ENCODE data around the gene SUPT5H.

The SUPT5H gene

GRCh38 chr19:39520541-39521484 is 75.4 kb downstream of the SUPT5H start:
- no peak for DNase-seq (ENCODE audit: low read depth in 2 of 2)

DNA sequence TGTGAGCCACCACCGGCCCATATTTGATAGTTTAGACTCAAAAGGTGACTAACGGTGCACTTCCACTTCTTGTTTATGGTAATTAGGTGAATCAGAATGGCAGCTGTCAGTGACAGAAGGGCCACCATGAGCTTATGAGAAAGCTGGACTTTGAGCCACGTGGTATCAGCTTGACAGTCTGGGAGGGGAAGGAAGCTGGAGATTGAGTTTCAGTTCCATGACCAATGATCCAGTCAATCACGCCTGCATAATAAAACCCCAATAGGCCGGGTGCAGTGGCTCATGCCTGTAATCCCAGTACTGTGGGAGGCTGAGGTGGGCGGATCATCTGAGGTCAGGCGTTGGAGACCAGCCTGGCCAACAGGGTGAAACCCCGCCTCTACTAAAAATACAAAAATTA is 79.1 kb downstream of the SUPT5H start:
- no peak for DNase-seq (ENCODE audit: low read depth in 2 of 2)

DNA sequence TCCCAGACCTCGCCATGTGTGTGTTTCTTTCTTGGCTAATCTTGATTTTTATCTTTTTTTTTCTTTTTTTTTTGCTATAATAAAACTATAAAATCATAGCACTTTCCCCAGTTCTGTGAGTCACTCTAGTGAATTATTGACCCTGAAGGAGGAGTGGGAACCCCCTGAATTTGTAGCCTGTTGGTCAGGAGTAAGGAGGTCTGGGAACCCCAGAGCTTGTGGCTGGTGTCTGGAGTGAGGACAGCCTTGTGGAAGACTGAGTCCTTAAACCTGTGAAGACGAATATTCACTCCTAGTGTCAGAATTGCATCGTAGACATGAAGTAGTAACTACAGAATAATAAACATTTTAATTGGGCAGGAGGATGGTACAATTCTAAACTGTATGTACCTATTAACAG is 79.8 kb downstream of the SUPT5H start:
- no peak for DNase-seq (ENCODE audit: low read depth in 2 of 2)
